Neutrophil (primary cell): ENCODE measurements around the gene ZNF618.

Source experiments
- H3K27ac ChIP-seq: fragments of 200-600 bp; sonication (generic); 2 replicates; pipeline ENCODE4 v1.5.1; 2016; ENCODE audit warnings: mild to moderate bottlenecking, moderate library complexity
- H3K27me3 ChIP-seq: fragments of 200-600 bp; sonication (generic); 2 replicates; pipeline ENCODE4 v1.6.0; 2016; ENCODE audit warnings: mild to moderate bottlenecking
- H3K36me3 ChIP-seq: fragments of 200-600 bp; sonication (generic); 2 replicates; pipeline ENCODE4 v1.5.1; 2017
- H3K4me1 ChIP-seq, 2 experiments: fragments of 200-600 bp in 1 of 2; sonication (generic) in 1 of 2; 1 replicate in 1 of 2; 2 replicates in 1 of 2; pipeline versions ENCODE4 v1.5.1 to v1.6.1; 2013 to 2016; ENCODE audit warnings: low read depth in 1 of 2, low read length in 1 of 2, mild to moderate bottlenecking in 1 of 2, moderate library complexity in 1 of 2; ENCODE audit not compliant: control insufficient read depth in 1 of 2, insufficient read depth in 1 of 2
- H3K4me3 ChIP-seq, 2 experiments: fragments of 200-600 bp in 1 of 2; sonication (generic) in 1 of 2; 1 replicate in 1 of 2; 2 replicates in 1 of 2; pipeline ENCODE4 v1.5.1; 2013 to 2016; ENCODE audit warnings: low read depth in 1 of 2, low read length in 1 of 2, mild to moderate bottlenecking in 1 of 2, moderate library complexity in 1 of 2
- H3K9me3 ChIP-seq: fragments of 200-600 bp; sonication (generic); 2 replicates; pipeline ENCODE4 v1.5.1; 2016
- TF ChIP-seq, protein P1 (sequence below): fragments of 200-600 bp; sonication (generic); IDR thresholded peaks from 2 replicates; pipeline ENCODE4 v1.5.1; 2016; ENCODE audit warnings: antibody characterized with exemption

The ZNF618 gene

DNA sequence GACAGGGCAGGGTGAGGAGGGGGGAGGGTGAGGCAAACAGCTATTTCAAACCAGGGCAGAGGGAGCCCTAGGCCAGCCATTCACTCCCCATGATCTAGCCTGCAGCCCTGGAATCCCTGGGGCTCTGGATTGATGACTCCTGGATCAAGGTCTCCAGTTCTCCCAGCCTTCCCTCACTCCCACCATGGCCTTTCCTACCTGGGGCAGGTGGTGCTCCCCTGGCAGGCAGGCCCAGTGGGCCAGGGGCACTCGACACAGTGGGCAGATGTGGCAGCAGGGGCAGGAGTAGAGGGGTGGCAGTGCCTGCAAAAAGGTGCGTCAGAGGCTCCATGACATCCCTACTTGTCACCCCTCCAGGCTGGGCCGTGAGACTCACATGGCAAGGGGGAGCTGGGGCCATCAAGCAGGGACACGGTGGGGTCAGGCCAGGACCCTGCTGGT is 216.9 kb downstream of the ZNF618 start:
- Histone ChIP-seq H3K9me3 (no peaks in the 10 kb centered on the region), H3K27me3 (peaks cover 28% of the 10 kb centered on the region), H3K4me3 (no peak overlapping the region), H3K4me1 (peaks cover 0 to 3% of the 10 kb centered on the region in 2 experiments), H3K27ac (no peak overlapping the region), H3K36me3 (no peaks in the 10 kb centered on the region)
- TF ChIP-seq, protein P1, sequence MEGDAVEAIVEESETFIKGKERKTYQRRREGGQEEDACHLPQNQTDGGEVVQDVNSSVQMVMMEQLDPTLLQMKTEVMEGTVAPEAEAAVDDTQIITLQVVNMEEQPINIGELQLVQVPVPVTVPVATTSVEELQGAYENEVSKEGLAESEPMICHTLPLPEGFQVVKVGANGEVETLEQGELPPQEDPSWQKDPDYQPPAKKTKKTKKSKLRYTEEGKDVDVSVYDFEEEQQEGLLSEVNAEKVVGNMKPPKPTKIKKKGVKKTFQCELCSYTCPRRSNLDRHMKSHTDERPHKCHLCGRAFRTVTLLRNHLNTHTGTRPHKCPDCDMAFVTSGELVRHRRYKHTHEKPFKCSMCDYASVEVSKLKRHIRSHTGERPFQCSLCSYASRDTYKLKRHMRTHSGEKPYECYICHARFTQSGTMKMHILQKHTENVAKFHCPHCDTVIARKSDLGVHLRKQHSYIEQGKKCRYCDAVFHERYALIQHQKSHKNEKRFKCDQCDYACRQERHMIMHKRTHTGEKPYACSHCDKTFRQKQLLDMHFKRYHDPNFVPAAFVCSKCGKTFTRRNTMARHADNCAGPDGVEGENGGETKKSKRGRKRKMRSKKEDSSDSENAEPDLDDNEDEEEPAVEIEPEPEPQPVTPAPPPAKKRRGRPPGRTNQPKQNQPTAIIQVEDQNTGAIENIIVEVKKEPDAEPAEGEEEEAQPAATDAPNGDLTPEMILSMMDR: no peak

DNA sequence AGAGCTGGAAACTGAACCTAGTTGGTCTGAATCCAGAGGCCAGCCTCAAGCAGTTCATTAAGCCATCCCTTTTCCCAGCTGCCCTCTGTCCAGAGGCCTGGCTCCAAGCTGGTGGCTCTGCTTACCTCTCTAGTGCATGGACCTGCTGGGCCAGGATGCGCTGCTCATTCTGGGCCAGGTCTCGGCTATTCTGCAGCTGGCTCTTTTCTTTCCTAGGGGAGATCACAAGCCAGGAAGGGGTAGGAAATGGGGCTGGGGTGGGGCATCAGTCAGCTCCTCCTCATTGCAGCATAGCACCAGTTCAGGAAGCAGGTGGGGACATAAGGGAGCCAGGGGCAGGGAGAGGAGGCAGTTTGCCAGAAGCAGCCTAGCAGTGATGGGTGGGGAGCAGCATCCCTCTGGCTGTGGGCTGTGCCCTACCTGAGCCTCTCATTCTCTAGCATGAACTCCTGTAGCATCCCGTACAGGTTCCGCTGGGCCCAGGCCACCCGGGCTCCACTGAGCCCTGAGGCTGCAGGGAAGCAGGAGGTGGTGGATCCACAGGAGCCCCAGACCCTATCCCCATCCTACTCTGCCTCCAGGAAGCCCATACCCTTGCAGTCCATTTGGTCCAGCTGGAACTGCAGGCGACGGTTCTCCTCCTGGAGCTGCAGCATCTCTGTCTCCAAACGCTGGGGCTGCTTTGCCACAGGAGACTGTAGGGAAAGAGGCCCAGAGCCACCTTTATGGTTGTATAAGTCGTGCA is 217.8 kb downstream of the ZNF618 start:
- H3K27me3 ChIP-seq: peaks cover 37% of the 10 kb centered on the region
- H3K4me1 ChIP-seq: peaks cover 0 to 6% of the 10 kb centered on the region in 2 experiments
- no peak overlapping the region for H3K4me3 ChIP-seq
- no peak overlapping the region for H3K27ac ChIP-seq
- no peaks in the 10 kb centered on the region for H3K36me3 ChIP-seq
- TF ChIP-seq, protein P1: no peak
- H3K9me3 ChIP-seq: no peaks in the 10 kb centered on the region

DNA sequence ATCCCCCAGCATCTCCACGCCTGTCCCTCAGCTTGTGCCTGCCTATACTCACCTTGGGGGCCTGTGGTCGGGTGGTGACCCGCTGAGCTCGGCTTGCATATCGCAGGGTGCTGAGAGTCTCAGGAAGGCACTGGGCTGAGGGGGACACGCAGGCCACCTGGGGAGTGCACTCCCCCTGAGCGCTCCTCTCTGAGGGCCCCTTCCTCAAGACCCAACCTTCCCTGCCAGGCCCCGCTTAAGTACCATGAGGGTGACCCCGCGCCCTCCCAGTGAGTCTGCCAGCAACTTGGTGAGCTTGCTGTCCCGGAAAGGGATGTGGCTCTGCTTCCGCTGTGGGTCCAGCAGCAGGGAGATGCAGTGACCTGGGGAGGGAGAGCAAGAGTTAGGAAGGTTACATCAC is 218.9 kb downstream of the ZNF618 start:
- Histone ChIP-seq H3K4me3 (no peak overlapping the region), H3K36me3 (no peaks in the 10 kb centered on the region), H3K9me3 (no peaks in the 10 kb centered on the region), H3K4me1 (peaks cover 0 to 6% of the 10 kb centered on the region in 2 experiments), H3K27me3 (peaks cover 47% of the 10 kb centered on the region), H3K27ac (no peak overlapping the region)
- TF ChIP-seq, protein P1: no peak

DNA sequence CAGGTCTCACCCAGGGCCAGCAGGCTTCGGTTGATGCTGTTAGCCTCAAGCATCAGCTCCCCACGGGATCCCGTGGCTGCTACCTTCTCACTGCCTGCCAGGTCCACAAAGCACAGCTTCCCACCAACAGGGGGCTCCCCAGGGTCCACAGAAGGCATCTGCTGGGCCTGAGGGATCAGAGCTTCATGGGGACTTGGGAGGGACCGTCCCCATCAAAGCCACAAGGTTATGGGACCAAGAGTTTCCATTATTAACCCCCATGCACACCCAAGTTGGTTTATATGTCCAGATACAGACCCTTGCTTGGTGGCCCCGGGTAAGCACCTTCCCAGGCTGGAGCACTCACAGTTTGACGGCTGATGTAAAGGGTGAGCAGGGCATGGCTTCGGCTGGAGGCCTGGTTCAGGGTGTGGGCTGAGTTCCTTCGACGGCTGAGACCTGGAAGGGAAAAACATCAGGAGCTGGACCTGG is 220.0 kb downstream of the ZNF618 start:
- H3K27me3 ChIP-seq: peaks cover 58% of the 10 kb centered on the region
- no peaks in the 10 kb centered on the region for H3K36me3 ChIP-seq
- H3K4me1 ChIP-seq: peaks cover 0 to 6% of the 10 kb centered on the region in 2 experiments
- H3K9me3 ChIP-seq: no peaks in the 10 kb centered on the region
- TF ChIP-seq, protein P1: no peak
- H3K4me3 ChIP-seq: no peak overlapping the region
- no peak overlapping the region for H3K27ac ChIP-seq

DNA sequence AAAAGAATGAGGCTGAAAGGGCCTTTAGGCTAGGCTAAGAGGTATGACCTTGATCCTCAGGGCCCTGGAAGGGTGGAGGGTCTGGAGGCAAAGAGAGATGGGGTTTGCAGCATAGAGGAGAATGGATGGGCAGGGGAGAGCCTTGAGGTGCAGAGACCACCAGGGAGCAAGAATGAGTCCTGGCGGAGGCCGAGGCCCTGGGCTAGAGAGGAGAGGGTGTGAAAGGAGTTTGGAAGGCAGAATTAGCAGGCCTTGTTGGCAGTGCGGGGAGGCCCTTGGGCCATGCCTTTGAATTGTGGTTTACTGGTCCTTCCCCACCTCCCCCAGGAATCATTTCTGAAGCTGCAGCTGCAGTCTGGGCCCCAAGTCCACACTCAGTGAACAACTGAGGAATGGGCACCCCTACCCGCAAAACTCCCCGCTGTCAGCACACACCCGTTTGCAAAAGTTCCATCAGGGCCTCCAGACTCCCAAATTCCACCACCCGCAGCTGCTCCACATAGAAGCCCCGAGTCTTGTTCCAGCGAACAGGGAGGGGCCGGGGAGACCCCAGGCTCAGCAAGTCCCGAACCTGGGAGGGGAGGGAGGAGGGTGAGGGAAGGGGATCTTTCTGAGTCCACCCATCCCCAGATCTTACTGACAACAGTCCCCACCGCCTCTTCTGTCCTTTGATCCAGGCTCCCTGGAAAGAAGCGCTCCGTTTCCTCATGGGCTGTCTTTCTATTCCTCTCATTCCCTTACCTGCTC is 220.9 kb downstream of the ZNF618 start:
- TF ChIP-seq, protein P1: no peak
- Histone ChIP-seq H3K9me3 (no peaks in the 10 kb centered on the region), H3K27ac (no peak overlapping the region), H3K4me1 (peaks cover 0 to 6% of the 10 kb centered on the region in 2 experiments), H3K4me3 (no peak overlapping the region), H3K36me3 (no peaks in the 10 kb centered on the region), H3K27me3 (peaks cover 68% of the 10 kb centered on the region)
